OCI-LY3 (cell line): ENCODE results near the gene ATP2A2.

ENCODE experiments used
- CTCF ChIP-seq: fragments of 200-600, 300-600 bp; sonication (generic); IDR thresholded peaks from 2 replicates; pipeline ENCODE4 v1.5.1; 2014; ENCODE audit warnings: antibody characterized with exemption, low read length, low read depth
- EZH2phosphoT487 ChIP-seq: fragments of 200-600 bp; shearing (Covaris generic); IDR thresholded peaks from 2 replicates; pipeline ENCODE4 v1.6.1; 2018; ENCODE audit warnings: antibody characterized with exemption, mixed run types, low read depth

DNA sequence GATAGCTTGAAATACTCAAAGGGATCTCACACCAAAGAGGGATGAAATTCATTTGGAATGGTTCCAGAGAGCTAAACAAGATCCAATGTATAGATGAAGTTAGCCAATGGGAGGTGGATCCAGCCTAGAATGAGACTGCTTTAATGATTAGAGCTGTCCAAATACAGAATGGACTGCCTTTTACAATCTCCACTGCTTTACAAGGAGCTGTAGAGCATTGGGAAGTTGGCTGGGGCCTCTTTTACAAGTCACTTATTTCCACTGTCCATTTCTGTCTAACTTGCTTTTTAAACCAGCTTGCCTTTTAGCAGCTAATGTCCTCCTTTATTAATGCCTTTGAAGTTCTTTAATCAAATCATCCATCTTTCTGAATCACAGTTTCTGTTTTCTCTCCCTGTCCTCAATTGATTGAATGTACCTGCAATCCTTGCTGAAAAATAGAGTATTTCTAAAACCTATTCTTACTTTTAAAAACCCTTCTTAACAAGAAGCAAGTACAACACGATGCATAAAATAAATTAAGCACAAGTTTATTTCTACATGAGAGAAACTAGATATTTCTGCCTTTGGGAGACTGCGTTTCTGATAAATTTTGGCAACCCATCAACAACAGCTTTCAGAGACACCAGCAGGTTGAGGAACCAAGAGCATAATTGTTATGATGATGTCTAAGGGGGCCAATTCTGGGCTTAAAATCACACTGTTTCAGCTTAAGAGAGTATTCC lies 3.4 kb upstream of the ATP2A2 start:
- no peak for TF ChIP-seq CTCF
- TF ChIP-seq EZH2phosphoT487: no peak
